Fibroblast of skin of back (primary cell): ENCODE measurements around the gene SMIM22.
"Not testable (repeated sequence)": the region's sequence is repeated elsewhere in the genome, so short reads cannot be mapped to it uniquely, and the experiment has no call there.

Experiments
- DNase-seq: peaks from one replicate; pipeline ENCODE4 v3.0.0-alpha.2; 2013

Gene SMIM22

GRCh38 chr16:4768549-4769305, 26.4 kb upstream of the SMIM22 start:
- peak; percentile 96 for DNase-seq

GRCh38 chr16:4769306-4769638, 25.9 kb upstream of the SMIM22 start:
- DNase-seq: no peak

- DNase-seq: no peak
These were observed 23.5 kb upstream of the SMIM22 start for GRCh38 chr16:4771646-4772045.

GRCh38 chr16:4772351-4772750, 22.8 kb upstream of the SMIM22 start:
- DNase-seq: no peak

- DNase-seq: no peak
These were observed 20.2 kb upstream of the SMIM22 start for GRCh38 chr16:4775005-4775404.

GRCh38 chr16:4776141-4776705, 18.9 kb upstream of the SMIM22 start:
- no peak for DNase-seq

- no peak for DNase-seq
These were observed 17.7 kb upstream of the SMIM22 start for GRCh38 chr16:4777339-4778049.

GRCh38 chr16:4778050-4778392, 17.1 kb upstream of the SMIM22 start:
- no peak for DNase-seq

GRCh38 chr16:4780235-4780634, 14.9 kb upstream of the SMIM22 start:
- DNase-seq: peak; percentile 13

GRCh38 chr16:4783251-4783950, 11.8 kb upstream of the SMIM22 start:
- DNase-seq: no peak

- no peak for DNase-seq
These were observed 11.2 kb upstream of the SMIM22 start for GRCh38 chr16:4783951-4784336.

GRCh38 chr16:4784444-4784987, 10.7 kb upstream of the SMIM22 start:
- not testable (repeated sequence) for DNase-seq

GRCh38 chr16:4785758-4786433, 9.3 kb upstream of the SMIM22 start:
- no peak for DNase-seq

- DNase-seq: no peak
These were observed 8.1 kb upstream of the SMIM22 start for GRCh38 chr16:4787068-4787467.

GRCh38 chr16:4787627-4788482, 7.3 kb upstream of the SMIM22 start, which contains the start of gene SEPTIN12:
TSS of gene SEPTIN12 (minus strand) at chr16:4788345. CDS start at chr16:4787645, 700 bp downstream.
- DNase-seq: no peak

GRCh38 chr16:4788489-4788889, 6.7 kb upstream of the SMIM22 start:
- no peak for DNase-seq

GRCh38 chr16:4788910-4789309, 6.3 kb upstream of the SMIM22 start:
- DNase-seq: no peak

- DNase-seq: no peak
These were observed 4.9 kb upstream of the SMIM22 start for GRCh38 chr16:4790261-4790660.

- DNase-seq: no peak
These were observed 4.3 kb upstream of the SMIM22 start for GRCh38 chr16:4790871-4791270.

GRCh38 chr16:4792951-4793513, 2.1 kb upstream of the SMIM22 start:
- DNase-seq: no peak
